ENCODE results near the gene CHRNB4. TPM values are rescaled to one million over a fixed set of nuclear protein-coding genes. Genes with fewer than 3 reads are reported as not detected.

Gene CHRNB4
- total and polyA plus RNA-seq, 2 of the 8 experiments (the other 6 are each of a cell fraction or from before 2014, with no cell fraction given): 2.4 to 4.5 TPM

GRCh38 chr15:78663703-78664102 lies 22.7 kb upstream of the CHRNB4 start (continued):
- TF ChIP-seq CHD7 (IDR thresholded peaks at IDR 0.05; ENCODE audit: insufficient replicate concordance, low read length) (no peak), SP2 (IDR thresholded peaks at IDR 0.05; ENCODE audit: low read length) (no peak), EZH2 (IDR thresholded peaks at IDR 0.05; ENCODE audit: low read depth, low read length, severe bottlenecking) (no peak), CTBP2 (IDR thresholded peaks at IDR 0.05; ENCODE audit: borderline replicate concordance, insufficient read depth, insufficient read length, low read length) (no peak), YY1 (IDR thresholded peaks at IDR 0.05; ENCODE audit: low read depth, low read length) (no peak), BACH1 (IDR thresholded peaks at IDR 0.05; ENCODE audit: low read length) (no peak), POLR2A (IDR thresholded peaks at IDR 0.05; ENCODE audit: control extremely low read depth in 1 of 2, low read depth in 2 of 2, low read length in 2 of 2) (no peak), BRCA1 (IDR thresholded peaks at IDR 0.05; ENCODE audit: low read depth, low read length) (no peak), ATF3 (IDR thresholded peaks at IDR 0.05; ENCODE audit: insufficient read depth, low read depth, low read length) (no peak), TAF1 (IDR thresholded peaks at IDR 0.05; ENCODE audit: low read depth, low read length) (no peak), CREB1 (IDR thresholded peaks at IDR 0.05) (no peak), GABPA (IDR thresholded peaks at IDR 0.05; ENCODE audit: borderline replicate concordance, insufficient read depth, low read length) (no peak)
